K562 (cell line): ENCODE measurements around the gene CAMK2A. TPM values are rescaled to one million over a fixed set of nuclear protein-coding genes. Genes with fewer than 3 reads are reported as not detected.

ENCODE experiments used
- ATAC-seq: fragments of 200-7000 bp; cut with Tn5 transposase; 3 replicates; pipeline ENCODE4 v1.9.1; 2020; ENCODE audit warnings: moderate library complexity
- BruUV-seq: library from RNA; stranded (reverse); fragments of 400-500 nt; replicated peaks from 2 replicates; lab custom pipeline; 2021; lab: Mats Ljungman, UMichigan
- CTCF ChIA-PET: fragments of 300-600 bp; formaldehyde crosslinking; extraction: SDS; loops from one replicate; lab custom pipeline; 2021; ENCODE audit warnings: low intra/inter-chr PET ratio; lab: Yijun Ruan, JAX
- POLR2A ChIA-PET: fragments of 300-600, 350-650 bp; sonication (Branson Sonifier 250); formaldehyde crosslinking; extraction: SDS; loops from one replicate; lab custom pipeline; 2021; ENCODE audit warnings: antibody characterized with exemption, inconsistent platforms; lab: Yijun Ruan, JAX
- DNase-seq, 4 experiments: peaks; one replicate each; pipeline versions ENCODE4 v3.0.0 to v3.0.0-alpha.2; 2011 to 2018; ENCODE audit warnings: low spot score in 3 of 4, mixed read lengths in 3 of 4; ENCODE audit errors: extremely low read depth in 1 of 4
- FAIRE-seq: peaks from 2 replicates; lab custom pipeline; 2011; peaks lifted over from hg19 to GRCh38; lab: Jason Lieb, UNC
- H2AFZ ChIP-seq: 2 replicates; pipeline ENCODE4 v1.6.0; 2011; ENCODE audit warnings: low read depth, low read length, control low read depth, inconsistent platforms
- H3K27ac ChIP-seq: fragments of 200-600 bp; 3 replicates; pipeline ENCODE4 v1.8.0; 2011; ENCODE audit warnings: low read depth, mild to moderate bottlenecking, control low read depth, inconsistent platforms, low read length, moderate library complexity, mixed read lengths; ENCODE audit errors: extremely low read depth
- H3K27me3 ChIP-seq, 2 experiments: fragments of 300-600 bp in 1 of 2; 2 replicates in 1 of 2; 3 replicates in 1 of 2; pipeline versions ENCODE4 v1.6.0 to v1.8.0; 2011; ENCODE audit warnings: inconsistent platforms in 2 of 2, low read length in 2 of 2, mild to moderate bottlenecking in 1 of 2, mixed read lengths in 1 of 2, moderate library complexity in 1 of 2; ENCODE audit not compliant: control insufficient read depth in 2 of 2, insufficient read depth in 2 of 2
- H3K36me3 ChIP-seq: fragments of 300-600 bp; 3 replicates; pipeline ENCODE4 v1.8.0; 2011; ENCODE audit warnings: mild to moderate bottlenecking, low read length, inconsistent platforms; ENCODE audit not compliant: control insufficient read depth, insufficient read depth
- H3K4me1 ChIP-seq, 2 experiments: fragments of 200-600 bp in 1 of 2; replicated peaks in 1 of 2; 2 replicates in 1 of 2; 3 replicates in 1 of 2; pipeline versions ENCODE4 v1.5.1 to v1.8.0; 2011; ENCODE audit warnings: inconsistent platforms in 2 of 2, low read length in 2 of 2, mild to moderate bottlenecking in 1 of 2, mixed read lengths in 1 of 2, moderate library complexity in 1 of 2; ENCODE audit not compliant: control insufficient read depth in 2 of 2, insufficient read depth in 2 of 2
- H3K4me2 ChIP-seq: 2 replicates; pipeline ENCODE4 v1.6.1; 2011; ENCODE audit warnings: low read length, control low read depth, inconsistent platforms, mixed read lengths; ENCODE audit not compliant: insufficient read depth
- H3K4me3 ChIP-seq: fragments of 200-600 bp; sonication (generic), shearing (Covaris generic); 2 replicates; pipeline ENCODE4 v1.5.1; 2016; ENCODE audit warnings: control low read depth, inconsistent platforms
- H3K79me2 ChIP-seq: fragments of 200-600 bp; 3 replicates; pipeline ENCODE4 v1.8.0; 2011; ENCODE audit warnings: low read length, inconsistent platforms; ENCODE audit not compliant: control insufficient read depth, insufficient read depth
- H3K9ac ChIP-seq, 2 experiments: 2 replicates each; pipeline versions ENCODE4 v1.6.0 to v1.6.1; 2011; ENCODE audit warnings: low read depth in 2 of 2, low read length in 2 of 2, control low read depth in 1 of 2, inconsistent platforms in 1 of 2, mild to moderate bottlenecking in 1 of 2, mixed read lengths in 1 of 2; ENCODE audit not compliant: insufficient read depth in 1 of 2
- H3K9me1 ChIP-seq: one replicate; pipeline ENCODE4 v1.6.0; 2011; ENCODE audit warnings: inconsistent platforms, mild to moderate bottlenecking, low read length, moderate library complexity; ENCODE audit not compliant: control insufficient read depth, insufficient read depth
- H3K9me3 ChIP-seq: replicated peaks from 2 replicates; pipeline ENCODE4 v1.5.1; 2011; ENCODE audit warnings: low read depth, low read length, inconsistent platforms; ENCODE audit not compliant: control insufficient read depth, insufficient read depth
- H4K20me1 ChIP-seq: replicated peaks from 2 replicates; pipeline ENCODE4 v1.6.1; 2011; ENCODE audit warnings: low read length, inconsistent platforms, mixed read lengths; ENCODE audit not compliant: control insufficient read depth, insufficient read depth
- ATF1 ChIP-seq, 2 experiments: fragments of 450-650 bp in 1 of 2; IDR thresholded peaks; 2 replicates each; pipeline ENCODE4 v1.6.1; 2016; ENCODE audit warnings: missing compliant biosample characterization in 1 of 2, missing genetic modification characterization in 1 of 2
- CSDE1 ChIP-seq, 2 experiments: fragments of 450-650 bp; IDR thresholded peaks; 2 replicates each; pipeline ENCODE4 v1.6.1; 2016; ENCODE audit warnings: mild to moderate bottlenecking in 1 of 2
- ESRRB ChIP-seq: fragments of 250-450 bp; sonication (Bioruptor Pico); IDR thresholded peaks from 2 replicates; pipeline ENCODE4 v1.5.0; 2020; ENCODE audit warnings: mild to moderate bottlenecking, moderate library complexity, borderline replicate concordance
- FOXA1 ChIP-seq: fragments of 450-650 bp; IDR thresholded peaks from 2 replicates; pipeline ENCODE4 v1.6.1; 2016; ENCODE audit warnings: mild to moderate bottlenecking, borderline replicate concordance
- HNRNPLL ChIP-seq: fragments of 200-400 bp; formaldehyde crosslinking; IDR thresholded peaks from 2 replicates; pipeline ENCODE4 v1.6.1; 2017; ENCODE audit warnings: low read length, low read depth, mild to moderate bottlenecking; ENCODE audit not compliant: poor library complexity, severe bottlenecking
- RFX5 ChIP-seq: IDR thresholded peaks from 2 replicates; pipeline ENCODE4 v1.6.1; 2011; ENCODE audit warnings: low read depth, mild to moderate bottlenecking, improper control_type of control experiment, low read length
- SOX6 ChIP-seq: fragments of 450-650 bp; IDR thresholded peaks from 2 replicates; pipeline ENCODE4 v1.6.1; 2014; ENCODE audit warnings: mild to moderate bottlenecking
- TEAD1 ChIP-seq, 2 experiments: fragments of 450-650 bp in 1 of 2; sonication (generic) in 1 of 2; formaldehyde crosslinking; IDR thresholded peaks; 2 replicates each; pipeline versions ENCODE4 v1.4.0 to v1.8.0; 2020 to 2022; ENCODE audit warnings: mild to moderate bottlenecking in 2 of 2, missing genetic modification reagents in 1 of 2
- ZFP30 ChIP-seq: fragments of 250-450 bp; sonication (Bioruptor Pico); IDR thresholded peaks from 2 replicates; pipeline ENCODE4 v1.8.0; 2022; ENCODE audit warnings: moderate library complexity, mild to moderate bottlenecking, inconsistent platforms, borderline replicate concordance
- ZKSCAN3 ChIP-seq: fragments of 250-450 bp; sonication (Bioruptor Pico); IDR thresholded peaks from 2 replicates; pipeline ENCODE4 v1.4.0; 2020
- ZSCAN32 ChIP-seq: fragments of 450-650 bp; formaldehyde crosslinking; IDR thresholded peaks from 2 replicates; pipeline ENCODE4 v1.4.0; 2020; ENCODE audit warnings: mild to moderate bottlenecking, moderate library complexity
- WGBS: fragments of 100-300 bp; shearing (Covaris generic); methylation state at CpG from one replicate; pipeline ENCODE4 v1.1.6; 2016; ENCODE audit warnings: low coverage, mixed read lengths; ENCODE audit not compliant: insufficient coverage; ENCODE audit errors: missing lambda C conversion rate; 5-methylcytosine and 5-hydroxymethylcytosine counted together
- in situ Hi-C: fragments of 300-500 bp; cut with MboI; formaldehyde crosslinking; loops from 4 replicates; pipeline ENCODE4 v1.15.0; 2018; ENCODE audit warnings: inconsistent platforms, mixed read lengths
- intact Hi-C: fragments of 100-400 bp; cut with micrococcal nuclease; formaldehyde crosslinking; loops from 2 replicates; pipeline ENCODE4 v1.14.2; 2022
- polyA plus RNA-seq, 8 experiments: library from polyadenylated mRNA; depleted of rRNA in 4 of 8; stranded (reverse) in 5 of 8; unstranded in 3 of 8; fragments of >200 nt; fragmentation: Nextera tagmentation in 2 of 8; fragmentation: Illumina TruSeq in 1 of 8; extraction: Ambion mirVana in 2 of 8; extraction: Trizol in 1 of 8; gene quantifications; 2 replicates each; pipeline versions ENCODE4 v1.2.1 to v1.2.3, GENCODE V29; 2011 to 2014; ENCODE audit warnings: inconsistent platforms in 1 of 8, missing spikeins in 1 of 8
- total RNA-seq, 7 experiments: library from RNA; depleted of rRNA in 6 of 7; stranded (reverse); fragments of >200 nt in 6 of 7; fragmentation: Illumina TruSeq in 2 of 7; extraction: Trizol in 2 of 7; gene quantifications; 2 replicates each; pipeline versions ENCODE4 v1.2.1 to v1.2.3, GENCODE V29; 2011 to 2021; ENCODE audit warnings: low replicate concordance in 1 of 7
- TF ChIP-seq, protein P1 (sequence below): sonication (generic); formaldehyde crosslinking; IDR thresholded peaks from 2 replicates; pipeline ENCODE4 v1.8.0; 2023; ENCODE audit warnings: missing genetic modification reagents, mild to moderate bottlenecking, borderline replicate concordance

The CAMK2A gene
- total and polyA plus RNA-seq, 9 of the 15 experiments (the other 6 are each of a cell fraction or from before 2014, with no cell fraction given): 0.01 to 0.18 (median 0.04) TPM; not detected in 6

GRCh38 chr5:150184006-150184405 is 105.6 kb downstream of the CAMK2A start:
- FAIRE-seq: no peak
- intact Hi-C loops: no loop called here
- BruUV-seq: no TSS peak
- POLR2A ChIA-PET: interaction anchor here (0.6 kb wide), 1 partner anchor 180 kb away, joined by 3 read pairs; no protein-coding TSS in a partner anchor
- 14% methylated on average over 2 of the region's 2 CpGs for WGBS
- Histone ChIP-seq H3K9me1 (no peaks in the 10 kb centered on the region), H3K4me2 (no peak overlapping the region)
- TF ChIP-seq ZFP30 (CRISPR knock-in tag) (no peak), ZSCAN32 (CRISPR knock-in tag) (no peak), HNRNPLL (no peak), SOX6 (no peak), FOXA1 (no peak), ESRRB (CRISPR knock-in tag) (no peak), RFX5 (no peak), CSDE1 (IDR thresholded peaks at IDR 0.05) (no peak), ZKSCAN3 (CRISPR knock-in tag) (no peak), ATF1 (CRISPR knock-in tag; IDR thresholded peaks at IDR 0.05) (no peak), ATF1 (tag; IDR thresholded peaks at IDR 0.05) (no peak), TEAD1 (CRISPR knock-in tag; IDR thresholded peaks at IDR 0.05) (no peak)
- TF ChIP-seq, protein P1, sequence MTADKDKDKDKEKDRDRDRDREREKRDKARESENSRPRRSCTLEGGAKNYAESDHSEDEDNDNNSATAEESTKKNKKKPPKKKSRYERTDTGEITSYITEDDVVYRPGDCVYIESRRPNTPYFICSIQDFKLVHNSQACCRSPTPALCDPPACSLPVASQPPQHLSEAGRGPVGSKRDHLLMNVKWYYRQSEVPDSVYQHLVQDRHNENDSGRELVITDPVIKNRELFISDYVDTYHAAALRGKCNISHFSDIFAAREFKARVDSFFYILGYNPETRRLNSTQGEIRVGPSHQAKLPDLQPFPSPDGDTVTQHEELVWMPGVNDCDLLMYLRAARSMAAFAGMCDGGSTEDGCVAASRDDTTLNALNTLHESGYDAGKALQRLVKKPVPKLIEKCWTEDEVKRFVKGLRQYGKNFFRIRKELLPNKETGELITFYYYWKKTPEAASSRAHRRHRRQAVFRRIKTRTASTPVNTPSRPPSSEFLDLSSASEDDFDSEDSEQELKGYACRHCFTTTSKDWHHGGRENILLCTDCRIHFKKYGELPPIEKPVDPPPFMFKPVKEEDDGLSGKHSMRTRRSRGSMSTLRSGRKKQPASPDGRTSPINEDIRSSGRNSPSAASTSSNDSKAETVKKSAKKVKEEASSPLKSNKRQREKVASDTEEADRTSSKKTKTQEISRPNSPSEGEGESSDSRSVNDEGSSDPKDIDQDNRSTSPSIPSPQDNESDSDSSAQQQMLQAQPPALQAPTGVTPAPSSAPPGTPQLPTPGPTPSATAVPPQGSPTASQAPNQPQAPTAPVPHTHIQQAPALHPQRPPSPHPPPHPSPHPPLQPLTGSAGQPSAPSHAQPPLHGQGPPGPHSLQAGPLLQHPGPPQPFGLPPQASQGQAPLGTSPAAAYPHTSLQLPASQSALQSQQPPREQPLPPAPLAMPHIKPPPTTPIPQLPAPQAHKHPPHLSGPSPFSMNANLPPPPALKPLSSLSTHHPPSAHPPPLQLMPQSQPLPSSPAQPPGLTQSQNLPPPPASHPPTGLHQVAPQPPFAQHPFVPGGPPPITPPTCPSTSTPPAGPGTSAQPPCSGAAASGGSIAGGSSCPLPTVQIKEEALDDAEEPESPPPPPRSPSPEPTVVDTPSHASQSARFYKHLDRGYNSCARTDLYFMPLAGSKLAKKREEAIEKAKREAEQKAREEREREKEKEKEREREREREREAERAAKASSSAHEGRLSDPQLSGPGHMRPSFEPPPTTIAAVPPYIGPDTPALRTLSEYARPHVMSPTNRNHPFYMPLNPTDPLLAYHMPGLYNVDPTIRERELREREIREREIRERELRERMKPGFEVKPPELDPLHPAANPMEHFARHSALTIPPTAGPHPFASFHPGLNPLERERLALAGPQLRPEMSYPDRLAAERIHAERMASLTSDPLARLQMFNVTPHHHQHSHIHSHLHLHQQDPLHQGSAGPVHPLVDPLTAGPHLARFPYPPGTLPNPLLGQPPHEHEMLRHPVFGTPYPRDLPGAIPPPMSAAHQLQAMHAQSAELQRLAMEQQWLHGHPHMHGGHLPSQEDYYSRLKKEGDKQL (CRISPR knock-in tag): no peak
- TF ChIP-seq, all 486 proteins: peak for 0
- DNase-seq (no peak), ATAC-seq (no peak)
- CTCF ChIA-PET: interaction anchor here (0.6 kb wide), 1 partner anchor 15 kb away, joined by 3 read pairs; no protein-coding TSS in a partner anchor
- Histone ChIP-seq H3K27me3 (peaks cover 14 to 66% of the 10 kb centered on the region in 2 experiments), H3K27ac (no peak overlapping the region), H2AFZ (no peak overlapping the region), H3K36me3 (no peaks in the 10 kb centered on the region), H4K20me1 (0 out of 2 replicates have a peak, but pooled peaks cover 3% of the 10 kb centered on the region), H3K9me3 (no peaks in the 10 kb centered on the region), H3K4me3 (no peak overlapping the region), H3K9ac (no peak overlapping the region; a peak in 1 of 4 replicates), H3K79me2 (no peaks in the 10 kb centered on the region), H3K4me1 (peaks cover 0 to 4% of the 10 kb centered on the region in 2 experiments; a peak in 2 of 5 replicates)
- in situ Hi-C loops: no loop called here
